ENCODE results near the gene SMYD3.

DNA sequence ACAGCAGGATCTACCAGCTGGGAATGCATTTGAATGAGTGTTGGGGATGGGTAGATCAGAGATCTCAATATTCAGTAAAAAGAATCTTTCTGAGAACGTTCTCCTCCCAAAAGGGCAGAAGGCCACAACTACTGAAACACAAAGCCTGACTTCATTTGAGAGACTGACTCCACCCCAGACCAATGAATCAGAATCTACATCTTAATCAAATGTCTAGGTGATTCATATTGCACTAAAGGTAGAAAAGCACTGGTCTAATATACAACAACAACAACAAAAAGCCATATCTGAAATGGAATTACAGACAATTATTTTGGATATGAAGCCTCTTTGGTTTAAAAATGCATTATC, 123.9 kb downstream of the SMYD3 start:
- no peak for TF ChIP-seq CTCF (conservative IDR thresholded peaks at IDR 0.05; ENCODE audit: low read depth, low read length)
- no peak for TF ChIP-seq RCOR1 (IDR thresholded peaks at IDR 0.05; ENCODE audit: insufficient replicate concordance, low read length)
- TF ChIP-seq POLR2A (IDR thresholded peaks at IDR 0.05; ENCODE audit: low read depth, low read length): no peak
